GM21825 (cell line): ENCODE measurements around the gene KIFC3.
"Not testable (repeated sequence)": the region's sequence is repeated elsewhere in the genome, so short reads cannot be mapped to it uniquely, and the experiment has no call there.

Experiments
- ATAC-seq: cut with Tn5 transposase; IDR thresholded peaks from one replicate; pipeline ENCODE4 v1.9.1; 2021; ENCODE audit warnings: mild to moderate bottlenecking, moderate library complexity; ENCODE audit not compliant: unreplicated experiment

Gene KIFC3

GRCh38 chr16:57725554-57725953, 76.7 kb downstream of the KIFC3 start:
- no peak for ATAC-seq

GRCh38 chr16:57725151-57725550, 77.1 kb downstream of the KIFC3 start:
- ATAC-seq: no peak

- no peak for ATAC-seq
These were observed 77.8 kb downstream of the KIFC3 start for GRCh38 chr16:57724531-57724930.

GRCh38 chr16:57723170-57723569, 79.1 kb downstream of the KIFC3 start:
- no peak for ATAC-seq

- ATAC-seq: no peak
These were observed 79.6 kb downstream of the KIFC3 start for GRCh38 chr16:57722651-57723050.

- no peak for ATAC-seq
These were observed 80.1 kb downstream of the KIFC3 start for GRCh38 chr16:57722210-57722499.

- no peak for ATAC-seq
These were observed 80.7 kb downstream of the KIFC3 start for GRCh38 chr16:57721356-57722209.

- no peak for ATAC-seq
These were observed 82.1 kb downstream of the KIFC3 start for GRCh38 chr16:57720142-57720575.

- no peak for ATAC-seq
These were observed 88.2 kb downstream of the KIFC3 start for GRCh38 chr16:57714047-57714446.

- ATAC-seq: no peak
These were observed 88.7 kb downstream of the KIFC3 start for GRCh38 chr16:57713596-57713995.

GRCh38 chr16:57712569-57712968, 89.7 kb downstream of the KIFC3 start:
- not testable (repeated sequence) for ATAC-seq

- no peak for ATAC-seq
These were observed 90.3 kb downstream of the KIFC3 start for GRCh38 chr16:57711993-57712392.

- no peak for ATAC-seq
These were observed 90.9 kb downstream of the KIFC3 start for GRCh38 chr16:57711346-57711745.

- ATAC-seq: no peak
These were observed 92.6 kb downstream of the KIFC3 start for GRCh38 chr16:57709663-57710062.
